ENCODE data around the gene ADAM8. TPM values are rescaled to one million over a fixed set of nuclear protein-coding genes. Genes with fewer than 3 reads are reported as not detected.

Gene ADAM8
- total and polyA plus RNA-seq, 2 of the 4 experiments (the other 2 are of a cell fraction): under 0.01 to 0.74 TPM

- Histone ChIP-seq H2BK20ac (ENCODE audit: low read depth, low read length) (no peak overlapping the region), H3K4ac (ENCODE audit: low read depth, low read length) (no peak overlapping the region), H3K27ac (ENCODE audit: insufficient read depth, low read length) (no peak overlapping the region), H3K36me3 (ENCODE audit: control insufficient read depth, insufficient read depth, low read length) (no peaks in the 10 kb centered on the region), H4K5ac (ENCODE audit: low read depth, low read length) (no peak overlapping the region), H4K20me1 (ENCODE audit: insufficient read depth, low read length) (no peaks in the 10 kb centered on the region), H3K14ac (replicated peaks; ENCODE audit: low read depth, low read length) (no peak overlapping the region), H3K56ac (ENCODE audit: extremely low read depth, insufficient read depth, low read length) (no peak overlapping the region), H4K8ac (ENCODE audit: low read depth in 2 of 2, low read length in 2 of 2) (no peak overlapping the region), H2AK5ac (ENCODE audit: low read depth, low read length) (no peak overlapping the region), H3K9me1 (ENCODE audit: insufficient read depth, low read length) (no peaks in the 10 kb centered on the region), H2BK15ac (ENCODE audit: low read depth, low read length) (no peak overlapping the region), H3K9ac (ENCODE audit: low read depth, low read length) (no peak overlapping the region), H3K23ac (ENCODE audit: low read depth, low read length) (no peak overlapping the region), H3K79me1 (ENCODE audit: low read depth in 1 of 2, low read length in 2 of 2) (no peaks in the 10 kb centered on the region), H3K4me3 (ENCODE audit: insufficient read depth, low read depth, low read length) (no peak overlapping the region), H3K4me2 (ENCODE audit: low read depth, low read length) (no peak overlapping the region), H2AFZ (replicated peaks; ENCODE audit: low read length, poor library complexity) (peak overlapping the region; percentile 68), H3K4me1 (ENCODE audit: control insufficient read depth, insufficient read depth, low read length) (peaks cover 5% of the 10 kb centered on the region; the same call in 1 of the 2 replicates), H3K18ac (ENCODE audit: low read depth, low read length) (no peak overlapping the region), H2AK9ac (replicated peaks; ENCODE audit: low read depth, low read length, poor library complexity) (no peak overlapping the region), H2BK5ac (ENCODE audit: low read depth, low read length, poor library complexity, severe bottlenecking) (no peak overlapping the region), H4K91ac (ENCODE audit: insufficient read depth, low read depth, low read length) (no peak overlapping the region), H3K27me3 (ENCODE audit: control insufficient read depth, insufficient read depth, low read length) (peaks cover 80% of the 10 kb centered on the region), H2BK120ac (ENCODE audit: low read depth, low read length) (no peak overlapping the region), H3K9me3 (ENCODE audit: control insufficient read depth, insufficient read depth, low read length) (peaks cover 4% of the 10 kb centered on the region; the same call in 1 of the 2 replicates)
- dilution Hi-C loops (cut with HindIII; ENCODE audit: low sequenced_read_pairs, unreplicated experiment): no loop called here
- DNase-seq (no peak), ATAC-seq (ENCODE audit: low read depth) (no peak)
- in situ Hi-C loops (cut with MboI; ENCODE audit: low sequenced_read_pairs): no loop called here
- 11% methylated on average over 7 of the region's 48 CpGs; no CpG with 5 or more reads in 1 of the 2 experiments for WGBS, 2 experiments (ENCODE audit: extremely low coverage in 2 of 2, insufficient read length in 1 of 2)
- no TSS peak for BruUV-seq (replicated peaks)
- ChIA-PET POLR2A (ENCODE audit: unreplicated experiment) (no interaction called here), CTCF (no interaction called here)
- intact Hi-C loops (cut with micrococcal nuclease): no loop called here
- TF ChIP-seq MAFK (IDR thresholded peaks at IDR 0.05; ENCODE audit: low read depth, low read length): no peak
- TF ChIP-seq CEBPB (IDR thresholded peaks at IDR 0.05; ENCODE audit: low read depth, low read length): no peak
- TF ChIP-seq CHD1 (IDR thresholded peaks at IDR 0.05; ENCODE audit: low read depth, low read length): no peak
- TF ChIP-seq SMC3 (IDR thresholded peaks at IDR 0.05; ENCODE audit: low read depth, low read length): no peak
- TF ChIP-seq NFE2L2 (IDR thresholded peaks at IDR 0.05; ENCODE audit: low read depth, low read length): no peak
- TF ChIP-seq FOS (IDR thresholded peaks at IDR 0.05; ENCODE audit: low read depth, low read length): no peak
- TF ChIP-seq MAZ (IDR thresholded peaks at IDR 0.05; ENCODE audit: borderline replicate concordance, low read depth, low read length): no peak
- no peak for TF ChIP-seq RFX5 (IDR thresholded peaks at IDR 0.05; ENCODE audit: low read depth, low read length)
- no peak for TF ChIP-seq USF2 (IDR thresholded peaks at IDR 0.05; ENCODE audit: low read depth, low read length)
- no peak for TF ChIP-seq POLR2A (IDR thresholded peaks at IDR 0.05; ENCODE audit: low read depth, low read length)
- TF ChIP-seq BHLHE40 (IDR thresholded peaks at IDR 0.05; ENCODE audit: low read depth, low read length): no peak
- TF ChIP-seq RCOR1 (IDR thresholded peaks at IDR 0.05; ENCODE audit: insufficient replicate concordance, low read length): no peak
- TF ChIP-seq MXI1 (IDR thresholded peaks at IDR 0.05; ENCODE audit: borderline replicate concordance, low read depth, low read length): no peak
- TF ChIP-seq CTCF (conservative IDR thresholded peaks at IDR 0.05; ENCODE audit: low read depth, low read length): no peak
- TF ChIP-seq RAD21 (IDR thresholded peaks at IDR 0.05; ENCODE audit: low read length): no peak
- TF ChIP-seq ELK1 (IDR thresholded peaks at IDR 0.05; ENCODE audit: borderline replicate concordance, low read depth, low read length): no peak
Observed at GRCh38 chr10:133235265-133235855, 41.3 kb downstream of the ADAM8 start.
